Stimulated activated naive CD8-positive, alpha-beta T cell treated with anti-CD3 and anti-CD28 coated beads, Interleukin-15, amount 100 ng/mL, for 72 hours (primary cell): ENCODE data around the gene POLRMT.
"Not testable (repeated sequence)": the region's sequence is repeated elsewhere in the genome, so short reads cannot be mapped to it uniquely, and the experiment has no call there.

ENCODE experiments used
- ATAC-seq: fragments of 150-1000 bp; cut with Tn5 transposase; 2 replicates; pipeline ENCODE4 v1.10.0; 2021; ENCODE audit warnings: mild to moderate bottlenecking, moderate library complexity
- DNase-seq, 2 donors: peaks; one replicate each; pipeline ENCODE4 v3.0.0; 2021 to 2022
- H3K27ac Mint-ChIP-seq, 2 donors: one replicate each; pipeline ENCODE4 v1.8.0; 2022; ENCODE audit warnings: mild to moderate bottlenecking in 2 of 2, mixed read lengths in 2 of 2, moderate library complexity in 2 of 2
- H3K27me3 Mint-ChIP-seq: one replicate; pipeline ENCODE4 v1.8.0; 2022; ENCODE audit warnings: mixed read lengths
- H3K4me1 Mint-ChIP-seq: one replicate; pipeline ENCODE4 v1.8.0; 2022; ENCODE audit warnings: mild to moderate bottlenecking, mixed read lengths
- H3K4me3 Mint-ChIP-seq, 2 donors: one replicate each; pipeline ENCODE4 v1.8.0; 2022; ENCODE audit warnings: mild to moderate bottlenecking in 2 of 2, mixed read lengths in 2 of 2, moderate library complexity in 1 of 2
- H3K9me3 Mint-ChIP-seq, 2 donors: one replicate each; pipeline ENCODE4 v1.8.0; 2022; ENCODE audit warnings: mixed read lengths in 2 of 2

The POLRMT gene

GRCh38 chr19:668675-669434 lies 35.5 kb upstream of the POLRMT start:
- not testable (repeated sequence) for ATAC-seq, H3K9me3 Mint-ChIP-seq, DNase-seq, H3K4me3 Mint-ChIP-seq, H3K27ac Mint-ChIP-seq
- H3K27me3 Mint-ChIP-seq: peaks cover 13% of the 10 kb centered on the region
- H3K4me1 Mint-ChIP-seq: peaks cover 14% of the 10 kb centered on the region

DNA sequence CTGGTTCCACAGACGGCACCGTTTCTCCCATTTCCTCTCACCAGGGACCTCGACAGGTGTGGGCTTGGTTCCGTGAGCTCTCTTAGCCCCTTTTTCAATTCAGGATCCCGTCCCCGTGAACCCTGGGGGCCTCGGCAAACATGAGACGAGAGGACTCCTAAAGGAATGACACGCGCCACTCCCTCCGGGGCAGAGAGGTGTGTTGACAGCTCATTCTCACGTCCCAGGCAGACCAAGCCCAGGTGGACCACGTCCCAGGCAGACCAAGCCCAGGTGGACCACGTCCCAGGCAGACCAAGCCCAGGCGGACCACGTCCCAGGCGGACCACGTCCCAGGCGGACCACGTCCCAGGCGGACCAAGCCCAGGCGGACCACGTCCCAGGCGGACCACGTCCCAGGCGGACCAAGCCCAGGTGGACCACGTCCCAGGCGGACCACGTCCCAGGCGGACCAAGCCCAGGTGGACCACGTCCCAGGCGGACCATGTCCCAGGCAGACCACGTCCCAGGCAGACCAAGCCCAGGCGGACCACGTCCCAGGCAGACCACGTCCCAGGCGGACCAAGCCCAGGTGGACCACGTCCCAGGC lies 33.7 kb upstream of the POLRMT start:
- not testable (repeated sequence) for H3K9me3 Mint-ChIP-seq, H3K27ac Mint-ChIP-seq, ATAC-seq, DNase-seq, H3K27me3 Mint-ChIP-seq, H3K4me3 Mint-ChIP-seq
- peaks cover 20% of the 10 kb centered on the region for H3K4me1 Mint-ChIP-seq

GRCh38 chr19:664913-665443 lies 31.6 kb upstream of the POLRMT start:
- Mint-ChIP-seq H3K27me3 (peaks cover 8% of the 10 kb centered on the region), H3K4me3 (peak overlapping the region; percentile 63 to 91), H3K4me1 (peaks cover 33% of the 10 kb centered on the region), H3K9me3 (no peaks in the 10 kb centered on the region), H3K27ac (no peak overlapping the region)
- DNase-seq (peak; percentile 78 to 81), ATAC-seq (no peak)

DNA sequence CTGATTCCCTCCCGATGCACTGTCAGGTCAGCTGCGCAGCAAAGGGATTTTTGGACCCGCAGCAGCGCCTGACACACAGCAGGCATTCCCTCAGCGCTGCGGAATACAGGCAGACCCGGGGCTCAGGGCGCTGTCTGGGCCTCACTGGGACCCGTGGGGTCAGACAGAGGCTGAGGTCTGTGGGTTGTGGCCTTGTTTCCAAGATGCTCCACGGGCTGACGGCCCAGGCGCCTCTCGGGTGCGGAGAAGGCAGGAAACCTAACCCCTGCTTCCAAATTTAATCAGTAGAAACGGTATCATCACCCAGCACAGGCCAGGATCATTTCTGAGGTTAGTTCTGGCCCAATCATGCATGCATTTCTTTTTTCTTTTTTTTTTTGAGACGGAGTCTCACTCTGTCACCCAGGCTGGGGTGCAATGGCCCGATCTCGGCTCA lies 30.4 kb upstream of the POLRMT start:
- ATAC-seq: no peak
- Mint-ChIP-seq H3K27ac (peak overlapping the region; percentile 68 to 93), H3K27me3 (no peaks in the 10 kb centered on the region), H3K4me1 (peaks cover 46% of the 10 kb centered on the region), H3K9me3 (no peaks in the 10 kb centered on the region), H3K4me3 (peak overlapping the region; percentile 91 to 92)
- no peak for DNase-seq

DNA sequence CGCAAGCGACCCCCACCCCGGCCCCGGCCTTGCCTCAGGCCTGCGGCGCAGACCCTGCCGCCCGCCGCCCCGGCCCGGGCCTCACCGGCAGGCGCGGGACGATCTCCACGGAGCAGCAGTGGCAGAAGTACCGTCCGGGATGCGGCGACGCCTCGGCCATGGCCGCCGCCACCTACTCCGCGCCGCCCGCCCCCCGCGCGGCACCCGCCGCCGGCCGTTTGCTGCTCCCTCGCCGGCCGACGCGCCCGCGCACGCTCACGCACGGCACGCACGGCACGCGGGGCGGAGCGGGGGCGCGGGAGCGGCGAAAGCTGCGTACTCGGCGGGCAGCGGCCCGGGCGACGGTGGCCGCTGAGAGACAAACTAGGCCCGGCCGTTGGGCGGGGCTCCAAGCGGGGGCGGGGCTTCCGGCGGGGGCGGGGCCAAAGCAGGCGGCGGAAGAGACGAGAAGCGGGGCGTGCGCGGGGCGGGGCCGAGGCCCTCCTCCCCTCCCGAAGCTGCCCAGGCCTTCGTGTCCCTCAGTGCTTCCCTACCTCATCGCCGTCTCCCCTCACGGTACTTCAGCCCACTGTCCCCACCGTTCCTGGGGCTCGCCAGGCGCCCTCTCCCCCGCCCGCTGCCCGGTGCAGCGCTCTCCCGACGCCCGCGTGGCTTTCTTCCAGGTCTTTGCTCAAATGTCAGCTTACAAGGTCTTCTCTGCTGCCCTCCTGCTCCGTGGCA lies 29.8 kb upstream of the POLRMT start, which contains the start of gene RNF126:
TSS of gene RNF126 (minus strand) at position 253 of the 720 bp plus-strand sequence. CDS start at position 160, 93 bp downstream.
- no peaks in the 10 kb centered on the region for H3K27me3 Mint-ChIP-seq
- ATAC-seq: peak; percentile 65
- H3K4me1 Mint-ChIP-seq: peaks cover 51% of the 10 kb centered on the region
- DNase-seq: peak; percentile 89 to 90
- no peaks in the 10 kb centered on the region for H3K9me3 Mint-ChIP-seq
- peak within 1 kb of the TSS; percentile 96 to 97 for H3K4me3 Mint-ChIP-seq
- H3K27ac Mint-ChIP-seq: peak within 1 kb of the TSS; percentile 89 to 98

DNA sequence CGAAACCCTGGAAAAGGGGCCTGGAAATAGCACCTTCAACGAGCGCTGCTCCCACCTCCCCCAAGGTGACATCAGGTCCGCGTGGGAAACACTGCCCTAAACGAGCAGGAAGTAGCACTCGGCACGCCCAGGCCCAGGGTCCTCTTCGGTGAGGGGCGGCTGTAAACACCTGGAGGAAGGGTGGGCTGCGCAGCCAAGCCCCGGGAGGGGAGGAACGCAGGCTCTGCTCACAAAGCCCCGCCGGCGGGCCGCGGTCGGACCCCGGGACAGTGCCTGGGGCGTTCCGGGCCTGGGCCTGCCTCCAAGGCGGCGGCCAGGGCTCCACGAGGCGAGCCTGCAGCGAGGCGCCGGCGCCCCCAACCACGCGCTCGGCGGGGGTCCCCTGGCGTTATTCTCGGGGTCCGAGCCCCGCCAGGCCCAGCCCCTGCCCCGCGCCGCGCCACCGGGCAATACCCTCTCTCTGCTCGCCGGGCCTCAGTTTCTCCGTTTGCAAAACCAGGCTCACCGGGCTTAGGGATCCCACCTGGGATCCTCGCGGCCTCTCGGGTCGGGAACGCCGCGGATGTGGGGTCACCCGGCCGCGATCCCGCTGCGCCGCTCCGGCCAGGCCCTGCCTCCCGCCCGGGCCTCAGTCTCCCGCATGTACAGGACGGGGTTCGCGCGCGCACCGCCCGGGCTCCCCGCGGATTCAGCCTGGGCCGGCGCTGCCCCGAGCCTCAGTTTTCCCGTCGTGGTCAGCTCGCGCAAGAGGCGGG lies 29.0 kb upstream of the POLRMT start:
- DNase-seq (peak; percentile 56 to 69), ATAC-seq (peak; percentile 36)
- Mint-ChIP-seq H3K4me3 (peak overlapping the region; percentile 96 to 97), H3K9me3 (no peaks in the 10 kb centered on the region), H3K4me1 (peaks cover 57% of the 10 kb centered on the region), H3K27me3 (no peaks in the 10 kb centered on the region), H3K27ac (peak overlapping the region; percentile 89 to 98)

GRCh38 chr19:661427-662196 lies 28.3 kb upstream of the POLRMT start:
- ATAC-seq (peak; percentile 70), DNase-seq (peak; percentile 58 to 72)
- Mint-ChIP-seq H3K4me3 (peak overlapping the region; percentile 96 to 97), H3K4me1 (peaks cover 63% of the 10 kb centered on the region), H3K27ac (peak overlapping the region; percentile 89 to 98), H3K9me3 (no peaks in the 10 kb centered on the region), H3K27me3 (no peaks in the 10 kb centered on the region)

- Mint-ChIP-seq H3K4me3 (peak overlapping the region; percentile 96 to 97), H3K27me3 (no peaks in the 10 kb centered on the region), H3K4me1 (peaks cover 70% of the 10 kb centered on the region), H3K27ac (peak overlapping the region; percentile 84 to 98), H3K9me3 (no peaks in the 10 kb centered on the region)
- DNase-seq: no peak
- peak; percentile 6 for ATAC-seq
Measured at GRCh38 chr19:660793-661426, 27.6 kb upstream of the POLRMT start.

- Mint-ChIP-seq H3K27me3 (no peaks in the 10 kb centered on the region), H3K9me3 (no peaks in the 10 kb centered on the region), H3K4me1 (peaks cover 73% of the 10 kb centered on the region), H3K4me3 (peak overlapping the region; percentile 96 to 97), H3K27ac (peak overlapping the region; percentile 65 to 95)
- ATAC-seq: no peak
- no peak for DNase-seq
Measured at GRCh38 chr19:658916-659839, 25.8 kb upstream of the POLRMT start.

DNA sequence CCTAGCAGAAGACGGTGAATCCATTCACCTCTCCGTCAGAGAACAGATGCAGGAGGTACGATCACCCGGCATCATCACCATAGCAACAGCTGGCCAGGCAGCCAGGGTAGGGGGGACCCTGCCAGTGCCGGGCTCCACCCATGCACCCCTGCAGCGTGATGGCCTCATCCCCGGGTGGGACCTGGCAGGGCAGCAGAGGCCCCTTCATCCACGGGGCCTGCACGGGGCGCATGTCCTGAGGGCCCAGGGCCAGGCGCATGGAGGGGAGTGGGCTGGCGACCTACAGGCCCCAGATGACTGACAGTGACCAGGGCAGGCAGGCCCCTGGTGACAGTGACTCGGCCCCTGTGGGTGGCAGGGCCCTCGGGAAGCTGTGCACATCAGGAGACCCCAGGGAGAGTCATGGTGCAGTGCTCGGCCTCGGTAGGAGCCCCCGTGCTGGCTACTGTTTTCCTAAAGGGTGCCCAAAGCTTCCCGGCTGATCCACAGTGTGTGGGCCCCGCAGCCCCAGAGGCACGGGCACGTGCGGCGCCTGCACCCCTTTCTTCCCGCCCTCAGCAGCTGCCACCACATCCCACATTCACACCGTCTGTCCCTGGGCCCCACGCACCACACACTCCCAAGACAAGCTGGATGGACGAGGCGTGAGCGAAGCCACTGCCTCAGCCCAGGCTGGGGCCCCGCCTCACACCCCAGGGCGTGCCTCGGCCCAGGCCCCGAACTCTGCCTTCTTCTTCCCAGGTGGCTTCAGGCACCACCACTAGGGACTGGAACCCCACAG lies 24.9 kb upstream of the POLRMT start:
- Mint-ChIP-seq H3K27me3 (no peaks in the 10 kb centered on the region), H3K4me1 (peaks cover 65% of the 10 kb centered on the region), H3K4me3 (peak overlapping the region; percentile 3 to 96), H3K9me3 (no peaks in the 10 kb centered on the region), H3K27ac (peak overlapping the region in 1 of 2 donors; percentile 48)
- DNase-seq (no peak), ATAC-seq (no peak)

DNA sequence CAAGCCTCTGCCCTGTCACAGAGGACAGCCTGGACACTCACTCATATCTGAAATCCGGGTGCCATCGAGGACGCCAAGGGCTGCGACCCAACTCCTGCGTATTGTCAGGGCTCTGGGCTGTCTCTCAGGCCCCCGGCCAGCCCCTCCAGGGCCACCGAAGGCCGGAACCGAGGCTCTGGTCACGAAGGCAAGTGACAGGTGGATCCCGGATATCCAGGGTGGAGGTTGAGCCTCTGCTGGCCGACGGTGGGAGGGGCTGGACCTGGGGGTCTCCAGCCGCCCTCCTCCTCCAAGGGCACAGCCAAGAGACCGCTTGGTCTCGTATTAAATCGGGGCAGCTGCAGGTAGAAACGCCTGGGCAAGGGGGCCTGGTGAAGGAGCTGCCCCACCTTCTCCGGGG lies 24.3 kb upstream of the POLRMT start:
- Mint-ChIP-seq H3K4me1 (peaks cover 64% of the 10 kb centered on the region), H3K9me3 (no peaks in the 10 kb centered on the region), H3K27ac (peak overlapping the region in 1 of 2 donors; percentile 94), H3K27me3 (no peaks in the 10 kb centered on the region), H3K4me3 (no peak overlapping the region)
- DNase-seq (no peak), ATAC-seq (no peak)

- DNase-seq (no peak), ATAC-seq (no peak)
- Mint-ChIP-seq H3K27me3 (no peaks in the 10 kb centered on the region), H3K4me3 (no peak overlapping the region), H3K27ac (peak overlapping the region; percentile 33 to 94), H3K4me1 (peaks cover 64% of the 10 kb centered on the region), H3K9me3 (no peaks in the 10 kb centered on the region)
Measured at GRCh38 chr19:656751-657559, 23.6 kb upstream of the POLRMT start.
